Adipose tissue (tissue), 3 donors: ENCODE results near the gene EPN3. TPM values are rescaled to one million over a fixed set of nuclear protein-coding genes. Genes with fewer than 3 reads are reported as not detected.

ENCODE experiments used
- H3K27ac ChIP-seq: one replicate; pipeline ENCODE4 v1.5.1; 2013; ENCODE audit warnings: low read depth, low read length
- WGBS, 3 donors: extraction: QIAGEN DNeasy Blood & Tissue Kit; methylation state at CpG; one replicate each; pipeline ENCODE4 v1.1.7; 2013; 5-methylcytosine and 5-hydroxymethylcytosine counted together
- polyA plus RNA-seq, 3 donors: library from polyadenylated mRNA; stranded (reverse); fragments of 200-250 nt; gene quantifications; one replicate each; pipeline ENCODE4 v1.2.3, GENCODE V29; 2013
- donor health status: healthy with polysubstance abuse.
- donor health status: Bipolar disorder and iron deficiency.
- donor health status: healthy.

Gene EPN3
- polyA plus RNA-seq, 3 donors: 0.67 to 6.9 (median 4.0) TPM

- 2 to 4% (median 2%) methylated on average over 70 to 82 of the region's 82 CpGs for WGBS, 3 donors
- H3K27ac ChIP-seq: no peak overlapping the region
Observed at GRCh38 chr17:50541716-50542688, 9.5 kb downstream of the EPN3 start.

- H3K27ac ChIP-seq: no peak overlapping the region
- 37 to 88% (median 82%) methylated on average over 16 of the region's 16 CpGs for WGBS, 3 donors
Observed at GRCh38 chr17:50542795-50543774, 10.6 kb downstream of the EPN3 start.

GRCh38 chr17:50544516-50544915, 12.0 kb downstream of the EPN3 start:
- 59 to 81% (median 68%) methylated on average over 7 of the region's 7 CpGs for WGBS, 3 donors
- H3K27ac ChIP-seq: no peak overlapping the region

GRCh38 chr17:50545311-50545710, 12.8 kb downstream of the EPN3 start:
- 39 to 63% (median 50%) methylated on average over 8 of the region's 8 CpGs for WGBS, 3 donors
- no peak overlapping the region for H3K27ac ChIP-seq

- WGBS, 3 donors: 45 to 49% (median 46%) methylated on average over 4 of the region's 4 CpGs
- H3K27ac ChIP-seq: no peak overlapping the region
Observed at GRCh38 chr17:50546701-50547034, 14.1 kb downstream of the EPN3 start.

- WGBS, 3 donors: 2% methylated on average over 34 to 42 of the region's 42 CpGs
- no peak within 1 kb of the TSS for H3K27ac ChIP-seq
Observed at GRCh38 chr17:50547035-50547735, 14.7 kb downstream of the EPN3 start, which contains the start of gene SPATA20. TSS of gene SPATA20 (plus strand) at chr17:50547174. CDS start at chr17:50547209, 35 bp downstream.

- no peak overlapping the region for H3K27ac ChIP-seq
- WGBS, 3 donors: 47 to 76% (median 68%) methylated on average over 5 of the region's 5 CpGs
Observed at GRCh38 chr17:50547736-50548083, 15.2 kb downstream of the EPN3 start.

GRCh38 chr17:50548831-50549230, 16.3 kb downstream of the EPN3 start:
- WGBS, 3 donors: 83 to 92% (median 88%) methylated on average over 18 of the region's 18 CpGs
- H3K27ac ChIP-seq: no peak overlapping the region

- H3K27ac ChIP-seq: no peak overlapping the region
- WGBS, 3 donors: 84 to 93% (median 91%) methylated on average over 19 of the region's 19 CpGs
Observed at GRCh38 chr17:50549256-50549941, 16.9 kb downstream of the EPN3 start.

- H3K27ac ChIP-seq: no peak overlapping the region
- 92 to 96% (median 93%) methylated on average over 10 to 11 of the region's 11 CpGs for WGBS, 3 donors
Observed at GRCh38 chr17:50549969-50550368, 17.4 kb downstream of the EPN3 start.

- no peak overlapping the region for H3K27ac ChIP-seq
Observed at GRCh38 chr17:50550661-50551432, 18.3 kb downstream of the EPN3 start.

GRCh38 chr17:50551433-50551815, 18.9 kb downstream of the EPN3 start:
- H3K27ac ChIP-seq: no peak overlapping the region
- 94 to 95% (median 94%) methylated on average over 8 of the region's 8 CpGs for WGBS, 3 donors

More at GRCh38 chr17:50550661-50551432, 18.3 kb downstream of the EPN3 start:
- 55 to 65% (median 58%) methylated on average over 32 of the region's 32 CpGs for WGBS, 3 donors

GRCh38 chr17:50551884-50552283, 19.3 kb downstream of the EPN3 start:
- H3K27ac ChIP-seq: no peak overlapping the region
- 89 to 93% (median 91%) methylated on average over 12 of the region's 12 CpGs for WGBS, 3 donors

- WGBS, 3 donors: 91 to 95% (median 94%) methylated on average over 17 of the region's 17 CpGs
- no peak overlapping the region for H3K27ac ChIP-seq
Observed at GRCh38 chr17:50554201-50554600, 21.7 kb downstream of the EPN3 start.

- H3K27ac ChIP-seq: no peak overlapping the region
- 51 to 64% (median 61%) methylated on average over 5 of the region's 5 CpGs for WGBS, 3 donors
Observed at GRCh38 chr17:50556803-50557202, 24.3 kb downstream of the EPN3 start.

GRCh38 chr17:50557630-50558029, 25.1 kb downstream of the EPN3 start:
- 86 to 94% (median 89%) methylated on average over 4 of the region's 4 CpGs for WGBS, 3 donors
- no peak overlapping the region for H3K27ac ChIP-seq

GRCh38 chr17:50558091-50558490, 25.6 kb downstream of the EPN3 start:
- H3K27ac ChIP-seq: no peak overlapping the region
- 60 to 80% (median 78%) methylated on average over 4 of the region's 4 CpGs for WGBS, 3 donors
